HL-60 (cell line): Measurements from ENCODE around the gene TRIP13.
"Not testable (repeated sequence)": the region's sequence is repeated elsewhere in the genome, so short reads cannot be mapped to it uniquely, and the experiment has no call there.

ENCODE experiments used
- DNase-seq, 2 experiments: peaks; one replicate each; pipeline ENCODE4 v3.0.0-alpha.2; 2010 to 2020; ENCODE audit warnings: low read depth in 1 of 2, low spot score in 1 of 2
- H3K27ac ChIP-seq: fragments of 250-450 bp; sonication (Bioruptor Pico); replicated peaks from 2 replicates; pipeline ENCODE4 v1.5.1; 2020; ENCODE audit warnings: mild to moderate bottlenecking, moderate library complexity
- H3K27me3 ChIP-seq: fragments of 250-450 bp; sonication (Bioruptor Pico); 2 replicates; pipeline ENCODE4 v1.5.1; 2021; ENCODE audit warnings: mild to moderate bottlenecking, moderate library complexity; ENCODE audit not compliant: insufficient read depth, poor library complexity, severe bottlenecking
- H3K4me3 ChIP-seq: replicated peaks from 2 replicates; pipeline ENCODE4 v1.5.1; 2011; ENCODE audit warnings: mild to moderate bottlenecking, control low read depth, low read length; ENCODE audit not compliant: insufficient read depth
- GABPA ChIP-seq: IDR thresholded peaks from 2 replicates; pipeline ENCODE4 v1.6.1; 2012; ENCODE audit warnings: low read depth
- POLR2AphosphoS5 ChIP-seq: IDR thresholded peaks from 2 replicates; pipeline ENCODE4 v1.6.1; 2012; ENCODE audit warnings: low read depth
- REST ChIP-seq: IDR thresholded peaks from 2 replicates; pipeline ENCODE4 v1.6.1; 2012; ENCODE audit warnings: low read depth; ENCODE audit not compliant: insufficient replicate concordance
- SPI1 ChIP-seq: IDR thresholded peaks from 2 replicates; pipeline ENCODE4 v1.6.1; 2012; ENCODE audit warnings: low read depth, mild to moderate bottlenecking, borderline replicate concordance
- TF ChIP-seq, protein P1 (sequence below): IDR thresholded peaks from one replicate; pipeline ENCODE4 v1.5.1; 2011; ENCODE audit warnings: low read length, control low read depth, inconsistent platforms; ENCODE audit not compliant: insufficient read depth

The TRIP13 gene

DNA sequence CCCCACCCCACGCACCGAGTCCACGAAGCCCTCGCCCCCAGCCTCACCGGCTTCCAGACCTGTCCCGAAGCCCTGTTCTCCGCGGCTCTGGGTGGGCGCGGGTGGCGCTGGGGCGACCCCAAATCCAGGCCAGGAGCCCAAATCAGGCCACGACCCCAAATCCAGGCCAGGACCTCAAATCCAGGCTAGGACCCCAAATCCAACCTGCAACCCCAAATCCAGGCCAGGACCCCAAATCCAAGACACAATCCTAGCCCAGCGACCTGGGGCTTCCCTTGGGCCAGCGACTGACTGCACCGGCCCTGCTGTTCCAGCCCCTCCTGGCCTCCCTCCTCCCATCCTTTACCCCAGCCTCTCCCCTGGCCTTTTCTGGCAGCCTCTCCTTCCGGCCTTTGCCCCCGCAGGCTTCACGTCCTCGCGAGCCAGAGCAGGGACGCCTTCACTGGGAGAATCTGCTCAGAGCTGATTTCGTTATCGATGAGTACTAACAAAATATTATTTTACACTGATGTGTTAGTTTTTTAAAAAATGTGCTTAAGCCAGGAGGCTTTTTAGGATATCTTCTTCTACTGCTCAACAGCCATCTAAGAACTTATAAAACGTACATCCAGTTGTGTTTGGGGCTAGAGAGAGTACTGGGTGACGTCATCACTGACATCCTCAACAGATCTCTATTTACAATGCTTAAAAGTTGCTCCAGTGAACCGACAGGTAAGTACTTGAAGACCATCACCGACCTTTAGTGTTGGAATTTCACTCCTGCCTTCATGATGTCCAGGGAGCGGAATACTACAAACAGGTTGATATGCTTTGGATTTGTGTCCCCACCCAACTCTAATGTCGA is 34.7 kb downstream of the TRIP13 start:
- no peak for TF ChIP-seq SPI1
- no peak for TF ChIP-seq POLR2AphosphoS5
- TF ChIP-seq, protein P1, sequence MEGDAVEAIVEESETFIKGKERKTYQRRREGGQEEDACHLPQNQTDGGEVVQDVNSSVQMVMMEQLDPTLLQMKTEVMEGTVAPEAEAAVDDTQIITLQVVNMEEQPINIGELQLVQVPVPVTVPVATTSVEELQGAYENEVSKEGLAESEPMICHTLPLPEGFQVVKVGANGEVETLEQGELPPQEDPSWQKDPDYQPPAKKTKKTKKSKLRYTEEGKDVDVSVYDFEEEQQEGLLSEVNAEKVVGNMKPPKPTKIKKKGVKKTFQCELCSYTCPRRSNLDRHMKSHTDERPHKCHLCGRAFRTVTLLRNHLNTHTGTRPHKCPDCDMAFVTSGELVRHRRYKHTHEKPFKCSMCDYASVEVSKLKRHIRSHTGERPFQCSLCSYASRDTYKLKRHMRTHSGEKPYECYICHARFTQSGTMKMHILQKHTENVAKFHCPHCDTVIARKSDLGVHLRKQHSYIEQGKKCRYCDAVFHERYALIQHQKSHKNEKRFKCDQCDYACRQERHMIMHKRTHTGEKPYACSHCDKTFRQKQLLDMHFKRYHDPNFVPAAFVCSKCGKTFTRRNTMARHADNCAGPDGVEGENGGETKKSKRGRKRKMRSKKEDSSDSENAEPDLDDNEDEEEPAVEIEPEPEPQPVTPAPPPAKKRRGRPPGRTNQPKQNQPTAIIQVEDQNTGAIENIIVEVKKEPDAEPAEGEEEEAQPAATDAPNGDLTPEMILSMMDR, result no peak
- TF ChIP-seq REST, result no peak
- no peak for TF ChIP-seq GABPA
- H3K27me3 ChIP-seq, result no peaks in the 10 kb centered on the region
- no peak overlapping the region for H3K27ac ChIP-seq
- no peak overlapping the region for H3K4me3 ChIP-seq
- DNase-seq, result no peak

GRCh38 chr5:929182-929581 is 36.5 kb downstream of the TRIP13 start:
- not testable (repeated sequence) for H3K4me3 ChIP-seq, H3K27me3 ChIP-seq, DNase-seq, H3K27ac ChIP-seq

- TF ChIP-seq REST, result no peak
- TF ChIP-seq GABPA, result no peak
- no peak for TF ChIP-seq SPI1
- no peak for TF ChIP-seq POLR2AphosphoS5
- TF ChIP-seq, protein P1, result no peak
- Histone ChIP-seq H3K27me3 (no peaks in the 10 kb centered on the region), H3K27ac (no peak overlapping the region), H3K4me3 (no peak overlapping the region)
- no peak for DNase-seq
Measured at GRCh38 chr5:929596-929995, 36.9 kb downstream of the TRIP13 start.

DNA sequence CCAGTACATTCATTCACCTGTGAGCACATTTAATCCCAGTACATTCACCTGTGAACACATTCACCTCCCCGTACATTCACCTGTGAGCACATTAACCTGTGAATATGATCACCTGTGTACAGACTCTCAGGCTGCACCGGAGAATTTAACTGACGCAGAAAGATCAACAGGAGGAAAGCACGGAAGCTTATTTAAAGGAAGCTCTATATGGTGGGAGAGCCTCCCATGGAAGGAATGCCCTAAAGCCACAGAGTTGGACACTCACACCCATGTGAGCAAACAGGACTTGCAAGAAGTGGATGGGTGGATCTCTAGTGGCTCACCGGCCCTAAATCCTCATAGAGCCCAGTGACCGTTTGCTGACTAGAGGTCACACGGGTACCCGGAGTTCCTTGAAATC is 38.2 kb downstream of the TRIP13 start:
- no peak overlapping the region for H3K27ac ChIP-seq
- no peak for DNase-seq
- no peak overlapping the region for H3K4me3 ChIP-seq
- TF ChIP-seq GABPA (no peak), REST (no peak)
- H3K27me3 ChIP-seq, result no peaks in the 10 kb centered on the region
